Ascending aorta (tissue), 2 donors: Measurements from ENCODE around the gene RARRES1. TPM values are rescaled to one million over a fixed set of nuclear protein-coding genes. Genes with fewer than 3 reads are reported as not detected.

ENCODE experiments used
- DNase-seq, 2 donors: peaks; one replicate each; pipeline ENCODE4 v3.0.0-alpha.2; 2019; ENCODE audit warnings: low spot score in 2 of 2
- H3K27ac ChIP-seq, 2 donors: fragments of 200-600 bp; sonication (generic); one replicate each; pipeline ENCODE4 v1.5.1; 2016 to 2017; ENCODE audit warnings: mild to moderate bottlenecking in 1 of 2
- H3K27me3 ChIP-seq: fragments of 200-600 bp; sonication (generic); one replicate; pipeline ENCODE4 v1.5.1; 2017
- H3K36me3 ChIP-seq, 2 donors: fragments of 200-600 bp; sonication (generic); one replicate each; pipeline ENCODE4 v1.5.1; 2016
- H3K4me1 ChIP-seq, 2 donors: fragments of 200-600 bp; sonication (generic); one replicate each; pipeline ENCODE4 v1.5.1; 2016 to 2017; ENCODE audit warnings: mild to moderate bottlenecking in 1 of 2
- H3K4me3 ChIP-seq, 2 donors: fragments of 200-600 bp; sonication (generic); one replicate each; pipeline ENCODE4 v1.5.1; 2016 to 2017; ENCODE audit warnings: mild to moderate bottlenecking in 1 of 2
- H3K9me3 ChIP-seq, 2 donors: fragments of 200-600 bp; sonication (generic); one replicate each; pipeline ENCODE4 v1.5.1; 2016
- intact Hi-C: fragments of 100-400 bp; cut with DNase I; formaldehyde crosslinking; loops from one replicate; pipeline ENCODE4 v1.15.1; 2023
- total RNA-seq: library from RNA; depleted of rRNA; stranded (reverse); fragments of >200 nt; gene quantifications from one replicate; pipeline ENCODE4 v1.1.0, GENCODE V29; 2016
- TF ChIP-seq, protein P1 (sequence below), 3 experiments: fragments of 200-600 bp in 2 of 3; fragments of 450-650 bp in 1 of 3; sonication (generic) in 2 of 3; IDR thresholded peaks; one replicate each; pipeline ENCODE4 v1.5.1; 2016 to 2019; ENCODE audit warnings: antibody characterized with exemption in 3 of 3, mild to moderate bottlenecking in 1 of 3, moderate library complexity in 1 of 3

The RARRES1 gene
- total RNA-seq, 1 donor from 2014 or later = 520 TPM

DNA sequence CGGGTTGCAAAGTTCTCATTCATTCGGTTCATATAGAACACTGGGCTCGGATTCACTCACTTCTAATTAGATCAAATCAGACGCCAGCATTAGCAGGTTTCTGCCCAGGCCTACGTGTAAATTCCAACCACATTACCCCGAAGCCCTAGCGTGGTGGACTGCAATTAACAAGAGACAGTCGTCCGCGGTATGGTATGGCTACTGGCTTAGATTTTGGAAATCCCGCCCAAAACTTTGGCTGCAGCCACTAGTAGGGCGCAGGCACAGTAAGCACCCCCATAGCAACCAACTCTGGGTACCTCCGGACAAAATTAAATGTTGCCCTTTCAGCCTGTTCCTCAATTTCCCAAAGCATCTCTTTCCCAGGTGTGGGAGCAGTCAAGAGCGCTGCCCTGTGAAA lies 771 bp downstream of the RARRES1 start:
- no peaks in the 10 kb centered on the region for H3K27me3 ChIP-seq
- H3K36me3 ChIP-seq = no peaks in the 10 kb centered on the region
- H3K4me3 ChIP-seq = peak overlapping the region; percentile 62 to 79
- H3K4me1 ChIP-seq = peaks cover 4 to 8% of the 10 kb centered on the region in 2 donors
- intact Hi-C loops = loop anchor here (5.0 kb wide), 1 partner anchor 34 kb away; no protein-coding TSS in a partner anchor
- TF ChIP-seq, protein P1, sequence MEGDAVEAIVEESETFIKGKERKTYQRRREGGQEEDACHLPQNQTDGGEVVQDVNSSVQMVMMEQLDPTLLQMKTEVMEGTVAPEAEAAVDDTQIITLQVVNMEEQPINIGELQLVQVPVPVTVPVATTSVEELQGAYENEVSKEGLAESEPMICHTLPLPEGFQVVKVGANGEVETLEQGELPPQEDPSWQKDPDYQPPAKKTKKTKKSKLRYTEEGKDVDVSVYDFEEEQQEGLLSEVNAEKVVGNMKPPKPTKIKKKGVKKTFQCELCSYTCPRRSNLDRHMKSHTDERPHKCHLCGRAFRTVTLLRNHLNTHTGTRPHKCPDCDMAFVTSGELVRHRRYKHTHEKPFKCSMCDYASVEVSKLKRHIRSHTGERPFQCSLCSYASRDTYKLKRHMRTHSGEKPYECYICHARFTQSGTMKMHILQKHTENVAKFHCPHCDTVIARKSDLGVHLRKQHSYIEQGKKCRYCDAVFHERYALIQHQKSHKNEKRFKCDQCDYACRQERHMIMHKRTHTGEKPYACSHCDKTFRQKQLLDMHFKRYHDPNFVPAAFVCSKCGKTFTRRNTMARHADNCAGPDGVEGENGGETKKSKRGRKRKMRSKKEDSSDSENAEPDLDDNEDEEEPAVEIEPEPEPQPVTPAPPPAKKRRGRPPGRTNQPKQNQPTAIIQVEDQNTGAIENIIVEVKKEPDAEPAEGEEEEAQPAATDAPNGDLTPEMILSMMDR (IDR thresholded peaks at IDR 0.05) = no peak
- peak overlapping the region; percentile 71 for H3K27ac ChIP-seq
- no peak for DNase-seq
- H3K9me3 ChIP-seq = peaks cover 0 to 4% of the 10 kb centered on the region in 2 donors

DNA sequence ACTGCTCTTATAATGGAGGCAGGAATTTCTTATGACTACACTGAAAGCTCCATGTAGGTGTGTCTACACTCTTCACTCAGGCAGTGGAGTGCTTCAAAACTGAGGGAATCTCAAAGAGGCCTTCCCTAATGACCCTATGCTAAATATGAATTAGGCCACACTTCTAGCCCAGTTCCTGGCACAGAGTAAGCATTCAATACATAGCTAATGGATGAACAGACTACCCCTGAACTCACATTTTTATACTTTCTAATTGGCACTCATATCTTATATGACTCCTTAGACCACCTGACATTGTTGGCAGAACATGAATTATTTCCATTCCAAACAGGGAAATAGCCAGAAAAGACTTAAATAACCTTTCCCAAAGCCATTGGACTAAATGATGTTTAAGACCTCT lies 3.4 kb downstream of the RARRES1 start:
- intact Hi-C loops = loop anchor here (1.0 kb wide), 1 partner anchor 62 kb away; no protein-coding TSS in a partner anchor
- Histone ChIP-seq H3K27ac (no peak overlapping the region), H3K4me3 (no peak overlapping the region), H3K27me3 (no peaks in the 10 kb centered on the region), H3K4me1 (peaks cover 4 to 22% of the 10 kb centered on the region in 2 donors), H3K9me3 (no peaks in the 10 kb centered on the region), H3K36me3 (no peaks in the 10 kb centered on the region)
- DNase-seq = no peak
- TF ChIP-seq, protein P1 (IDR thresholded peaks at IDR 0.05) = no peak

DNA sequence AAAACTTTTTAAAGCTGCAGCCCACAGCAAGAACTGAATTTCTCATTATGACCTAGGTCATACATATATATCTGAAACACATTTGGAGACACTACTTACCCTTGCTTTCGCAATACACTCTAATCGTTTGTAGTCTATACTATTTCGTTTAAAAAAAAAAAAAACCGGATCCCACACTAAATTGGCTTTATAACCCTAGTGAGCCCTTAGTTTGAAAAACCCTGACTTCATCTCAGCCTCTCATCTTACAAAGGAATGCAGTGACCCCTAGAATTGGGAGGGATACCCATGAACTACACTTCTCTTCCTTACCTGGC lies 4.2 kb downstream of the RARRES1 start:
- Histone ChIP-seq H3K27ac (no peak overlapping the region), H3K4me1 (peaks cover 7 to 27% of the 10 kb centered on the region in 2 donors), H3K27me3 (no peaks in the 10 kb centered on the region), H3K9me3 (no peaks in the 10 kb centered on the region), H3K4me3 (peak overlapping the region in 1 of 2 donors; percentile 37), H3K36me3 (no peaks in the 10 kb centered on the region)
- TF ChIP-seq, protein P1 (IDR thresholded peaks at IDR 0.05) = no peak
- DNase-seq = no peak
- intact Hi-C loops = loop anchor here (1.0 kb wide), 1 partner anchor 63 kb away; no protein-coding TSS in a partner anchor

DNA sequence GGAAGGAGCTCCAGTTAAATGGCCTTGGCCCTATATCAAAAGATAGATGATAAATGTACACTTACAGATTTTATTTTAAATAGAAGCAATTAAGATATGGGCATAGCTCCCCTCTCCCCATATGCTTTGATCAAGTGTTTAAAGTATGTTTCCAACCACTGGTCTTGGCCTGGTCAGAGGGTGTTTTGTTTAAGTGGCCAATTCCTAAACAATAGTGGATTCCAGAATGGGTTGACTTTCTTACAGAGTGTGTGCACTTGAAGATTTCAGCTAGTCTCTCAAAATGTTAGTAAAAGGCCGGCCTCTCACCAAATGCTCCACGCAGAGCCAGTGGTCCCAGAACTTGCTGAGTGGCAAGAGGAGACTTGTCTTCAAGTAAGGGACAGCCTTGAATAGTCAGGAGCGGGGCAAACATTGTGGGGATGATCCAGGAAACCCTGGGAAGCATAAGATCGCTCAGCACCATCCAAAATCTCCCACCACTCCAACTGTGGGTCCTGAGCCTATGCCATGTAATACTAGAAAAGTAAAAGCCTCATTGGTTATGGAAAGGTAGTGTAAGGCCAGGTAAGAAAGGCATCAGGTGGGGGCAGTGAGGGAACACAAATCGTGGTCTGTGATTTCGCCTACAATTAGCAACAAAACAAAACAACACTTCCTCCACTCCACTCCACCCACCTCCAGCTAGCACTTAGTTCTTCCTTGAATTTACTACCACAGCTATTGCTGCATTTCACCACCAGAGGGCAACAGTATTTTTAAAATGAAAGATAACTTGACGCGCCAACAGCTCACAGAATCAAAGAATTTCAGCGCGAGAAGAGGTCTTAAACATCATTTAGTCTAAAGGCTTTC lies 4.8 kb downstream of the RARRES1 start:
- peak in 1 of 2 donors; percentile 79 for DNase-seq
- H3K4me3 ChIP-seq = peak overlapping the region in 1 of 2 donors; percentile 37
- no peaks in the 10 kb centered on the region for H3K27me3 ChIP-seq
- H3K9me3 ChIP-seq = no peaks in the 10 kb centered on the region
- H3K27ac ChIP-seq = peak overlapping the region; percentile 72 to 80
- no peaks in the 10 kb centered on the region for H3K36me3 ChIP-seq
- TF ChIP-seq, protein P1 (IDR thresholded peaks at IDR 0.05) = peak; percentile 71 to 84 (median 82)
- intact Hi-C loops = loop anchor here (1.0 to 2.0 kb wide), 2 partner anchors 41 to 64 kb away; no protein-coding TSS in a partner anchor
- H3K4me1 ChIP-seq = peaks cover 7 to 33% of the 10 kb centered on the region in 2 donors

DNA sequence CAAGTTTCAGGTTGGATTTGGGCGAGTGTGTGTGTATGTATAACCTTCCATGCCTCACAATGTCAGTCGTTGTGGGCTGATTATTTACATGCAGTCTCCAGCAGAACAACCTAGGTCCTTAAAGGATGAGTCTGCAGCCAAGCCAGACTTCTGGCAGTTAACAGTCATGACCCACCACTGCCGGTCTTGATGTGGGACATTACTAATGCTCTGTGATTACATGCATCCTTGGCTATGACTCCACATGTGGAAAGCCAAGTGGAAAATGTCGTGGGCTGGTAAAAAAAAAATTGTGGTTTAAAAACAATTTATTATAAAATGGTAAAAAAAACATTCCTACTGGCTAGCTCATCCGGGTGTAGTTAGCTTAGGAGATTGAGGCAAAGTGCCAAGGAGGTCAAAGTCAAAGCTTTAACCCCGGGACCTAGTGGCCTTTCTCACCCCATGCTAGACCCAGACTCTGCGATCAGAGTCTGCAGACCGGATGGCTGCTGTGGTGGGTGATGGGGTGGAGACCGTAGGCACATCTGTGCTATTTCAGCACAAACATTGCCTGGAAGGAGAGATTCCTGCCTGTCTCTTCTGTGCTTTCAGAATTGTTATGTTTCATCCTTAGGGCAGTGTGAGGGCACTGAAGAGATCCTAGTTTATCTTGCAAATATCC lies 6.8 kb downstream of the RARRES1 start:
- H3K36me3 ChIP-seq = no peaks in the 10 kb centered on the region
- peak overlapping the region; percentile 72 to 80 for H3K27ac ChIP-seq
- TF ChIP-seq, protein P1 (IDR thresholded peaks at IDR 0.05) = no peak
- DNase-seq = peak in 1 of 2 donors; percentile 90
- H3K4me1 ChIP-seq = peaks cover 3 to 31% of the 10 kb centered on the region in 2 donors
- intact Hi-C loops = loop anchor here (2.0 kb wide), 1 partner anchor 43 kb away; no protein-coding TSS in a partner anchor
- H3K9me3 ChIP-seq = no peaks in the 10 kb centered on the region
- H3K27me3 ChIP-seq = no peaks in the 10 kb centered on the region
- H3K4me3 ChIP-seq = no peak overlapping the region
